Upper lobe of left lung (tissue), 4 donors: Measurements from ENCODE around the gene WASF1.

Source experiments
- POLR2A ChIP-seq, 4 donors: fragments of 450-650 bp; IDR thresholded peaks; one replicate each; pipeline ENCODE4 v1.5.1; 2016 to 2017; ENCODE audit warnings: antibody characterized with exemption in 4 of 4, mild to moderate bottlenecking in 2 of 4
- POLR2AphosphoS5 ChIP-seq, 2 donors: sonication (generic); formaldehyde crosslinking; IDR thresholded peaks; one replicate each; pipeline ENCODE4 v1.5.1; 2017; ENCODE audit warnings: antibody characterized with exemption in 2 of 2
- TF ChIP-seq, protein P1 (sequence below), 6 experiments: fragments of 450-650 bp in 4 of 6; fragments of 200-600 bp in 2 of 6; sonication (generic) in 2 of 6; IDR thresholded peaks; one replicate each; pipeline ENCODE4 v1.5.1; 2016 to 2019; ENCODE audit warnings: antibody characterized with exemption in 6 of 6

DNA sequence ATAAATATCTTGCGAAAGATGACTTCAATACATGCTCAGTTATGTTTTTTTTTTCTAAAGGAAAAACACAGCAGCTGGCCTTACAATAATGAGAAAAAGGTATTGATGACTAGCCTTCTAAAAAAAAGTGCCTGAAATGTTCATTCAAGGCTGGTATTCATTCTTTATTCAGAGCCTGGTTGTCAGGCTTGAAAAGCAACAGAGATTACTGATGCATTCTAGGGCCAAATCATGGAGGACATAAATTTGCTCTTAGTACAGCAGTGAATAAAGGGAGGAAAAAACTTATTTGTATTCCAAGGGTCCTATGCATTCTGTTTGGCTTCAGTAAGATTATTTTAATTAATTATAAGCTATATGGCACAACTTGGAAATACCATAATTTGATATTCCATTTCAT, 83.5 kb downstream of the WASF1 start:
- TF ChIP-seq, protein P1, sequence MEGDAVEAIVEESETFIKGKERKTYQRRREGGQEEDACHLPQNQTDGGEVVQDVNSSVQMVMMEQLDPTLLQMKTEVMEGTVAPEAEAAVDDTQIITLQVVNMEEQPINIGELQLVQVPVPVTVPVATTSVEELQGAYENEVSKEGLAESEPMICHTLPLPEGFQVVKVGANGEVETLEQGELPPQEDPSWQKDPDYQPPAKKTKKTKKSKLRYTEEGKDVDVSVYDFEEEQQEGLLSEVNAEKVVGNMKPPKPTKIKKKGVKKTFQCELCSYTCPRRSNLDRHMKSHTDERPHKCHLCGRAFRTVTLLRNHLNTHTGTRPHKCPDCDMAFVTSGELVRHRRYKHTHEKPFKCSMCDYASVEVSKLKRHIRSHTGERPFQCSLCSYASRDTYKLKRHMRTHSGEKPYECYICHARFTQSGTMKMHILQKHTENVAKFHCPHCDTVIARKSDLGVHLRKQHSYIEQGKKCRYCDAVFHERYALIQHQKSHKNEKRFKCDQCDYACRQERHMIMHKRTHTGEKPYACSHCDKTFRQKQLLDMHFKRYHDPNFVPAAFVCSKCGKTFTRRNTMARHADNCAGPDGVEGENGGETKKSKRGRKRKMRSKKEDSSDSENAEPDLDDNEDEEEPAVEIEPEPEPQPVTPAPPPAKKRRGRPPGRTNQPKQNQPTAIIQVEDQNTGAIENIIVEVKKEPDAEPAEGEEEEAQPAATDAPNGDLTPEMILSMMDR (IDR thresholded peaks at IDR 0.05): no peak
- TF ChIP-seq POLR2A (IDR thresholded peaks at IDR 0.05) (no peak), POLR2AphosphoS5 (IDR thresholded peaks at IDR 0.05) (no peak)
